Hepatocyte (in vitro differentiated cells): ENCODE results near the gene B3GAT3. TPM values are rescaled to one million over a fixed set of nuclear protein-coding genes. Genes with fewer than 3 reads are reported as not detected.

Source experiments
- DNase-seq: peaks from one replicate; pipeline ENCODE4 v3.0.0-alpha.2; 2016; ENCODE audit warnings: low spot score
- H2AFZ ChIP-seq: fragments of 200-600 bp; sonication (generic); 2 replicates; pipeline ENCODE4 v1.6.0; 2016; ENCODE audit warnings: antibody characterized with exemption, mild to moderate bottlenecking
- H3K27ac ChIP-seq: fragments of 200-600 bp; sonication (generic); 2 replicates; pipeline ENCODE4 v1.5.1; 2016; ENCODE audit warnings: mild to moderate bottlenecking
- H3K27me3 ChIP-seq: fragments of 200-600 bp; sonication (generic); 2 replicates; pipeline ENCODE4 v1.6.1; 2016
- H3K36me3 ChIP-seq: fragments of 200-600 bp; sonication (generic); replicated peaks from 2 replicates; pipeline ENCODE4 v1.5.1; 2016; ENCODE audit warnings: low read depth; ENCODE audit not compliant: insufficient read depth
- H3K4me1 ChIP-seq: fragments of 200-600 bp; sonication (generic); 2 replicates; pipeline ENCODE4 v1.5.1; 2016; ENCODE audit warnings: mild to moderate bottlenecking, moderate library complexity; ENCODE audit not compliant: insufficient read depth
- H3K4me2 ChIP-seq: fragments of 200-600 bp; sonication (generic); 2 replicates; pipeline ENCODE4 v1.6.0; 2016
- H3K4me3 ChIP-seq: fragments of 200-600 bp; sonication (generic); 2 replicates; pipeline ENCODE4 v1.5.1; 2016; ENCODE audit warnings: mild to moderate bottlenecking
- H3K79me2 ChIP-seq: fragments of 200-600 bp; sonication (generic); 2 replicates; pipeline ENCODE4 v1.6.0; 2017; ENCODE audit warnings: mild to moderate bottlenecking
- H3K9me2 ChIP-seq: fragments of 200-600 bp; sonication (generic); replicated peaks from 2 replicates; pipeline ENCODE4 v1.6.0; 2017; ENCODE audit warnings: mild to moderate bottlenecking; ENCODE audit not compliant: insufficient read depth
- H3K9me3 ChIP-seq: fragments of 200-600 bp; sonication (generic); 2 replicates; pipeline ENCODE4 v1.5.1; 2016; ENCODE audit warnings: low read depth, mild to moderate bottlenecking
- H4K20me1 ChIP-seq: fragments of 200-600 bp; sonication (generic); 2 replicates; pipeline ENCODE4 v1.6.0; 2016; ENCODE audit warnings: mild to moderate bottlenecking; ENCODE audit not compliant: insufficient read depth, poor library complexity, severe bottlenecking
- EZH2 ChIP-seq: fragments of 200-600 bp; sonication (generic); IDR thresholded peaks from 2 replicates; pipeline ENCODE4 v1.6.1; 2016; ENCODE audit warnings: antibody characterized with exemption, mild to moderate bottlenecking, borderline replicate concordance
- EZH2phosphoT487 ChIP-seq: fragments of 200-600 bp; sonication (generic); IDR thresholded peaks from one replicate; pipeline ENCODE4 v1.6.1; 2018; ENCODE audit warnings: antibody characterized with exemption, mild to moderate bottlenecking, low read depth, moderate library complexity; ENCODE audit not compliant: unreplicated experiment, severe bottlenecking
- WGBS: methylation state at CpG from one replicate; pipeline ENCODE4 v1.1.6; 2016; ENCODE audit warnings: low lambda C conversion rate; ENCODE audit errors: missing lambda C conversion rate; 5-methylcytosine and 5-hydroxymethylcytosine counted together
- polyA plus RNA-seq: library from polyadenylated mRNA; unstranded; fragments of >200 nt; fragmentation: Nextera tagmentation; extraction: Ambion mirVana; gene quantifications from 2 replicates; pipeline ENCODE4 v1.2.1, GENCODE V29; 2016
- total RNA-seq: library from RNA; depleted of rRNA; stranded (reverse); fragments of >200 nt; gene quantifications from 2 replicates; pipeline ENCODE4 v1.2.3, GENCODE V29; 2014
- TF ChIP-seq, protein P1 (sequence below): fragments of 200-600 bp; sonication (generic); IDR thresholded peaks from 2 replicates; pipeline ENCODE4 v1.5.1; 2016; ENCODE audit warnings: antibody characterized with exemption, mild to moderate bottlenecking; ENCODE audit not compliant: poor library complexity

B3GAT3 gene
- total and polyA plus RNA-seq, 2 experiments from 2014 or later: 32.3 to 61.4 TPM

DNA sequence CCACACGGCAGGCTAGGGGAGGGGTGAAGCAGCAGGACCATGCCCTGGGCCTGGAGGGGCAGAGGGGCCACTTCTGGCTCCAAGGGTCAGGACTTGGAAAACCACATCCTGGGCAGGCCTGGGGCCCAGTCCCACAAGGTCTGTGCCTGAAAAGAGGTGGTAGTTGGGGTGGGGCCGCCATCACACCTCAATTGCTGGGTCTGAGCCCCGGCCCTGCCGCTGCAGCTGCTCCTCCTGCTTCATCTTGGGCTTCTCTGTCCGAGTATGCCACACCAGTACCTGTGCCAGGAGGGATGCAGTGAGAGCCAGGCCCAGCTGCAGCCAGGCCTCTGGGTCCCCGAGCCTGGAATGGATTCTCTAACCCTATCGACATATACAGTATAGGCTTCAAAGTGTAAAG lies 6.3 kb downstream of the B3GAT3 start:
- Histone ChIP-seq H3K4me2 (no peak overlapping the region), H3K4me3 (no peak overlapping the region), H3K27ac (no peak overlapping the region), H3K27me3 (no peaks in the 10 kb centered on the region), H3K4me1 (peaks cover 19% of the 10 kb centered on the region), H4K20me1 (no peaks in the 10 kb centered on the region), H3K9me3 (no peaks in the 10 kb centered on the region), H2AFZ (no peak overlapping the region), H3K36me3 (no peaks in the 10 kb centered on the region), H3K79me2 (peaks cover 28% of the 10 kb centered on the region), H3K9me2 (no peaks in the 10 kb centered on the region)
- no peak for DNase-seq
- WGBS: 97% methylated on average over 7 of the region's 7 CpGs
- TF ChIP-seq, protein P1, sequence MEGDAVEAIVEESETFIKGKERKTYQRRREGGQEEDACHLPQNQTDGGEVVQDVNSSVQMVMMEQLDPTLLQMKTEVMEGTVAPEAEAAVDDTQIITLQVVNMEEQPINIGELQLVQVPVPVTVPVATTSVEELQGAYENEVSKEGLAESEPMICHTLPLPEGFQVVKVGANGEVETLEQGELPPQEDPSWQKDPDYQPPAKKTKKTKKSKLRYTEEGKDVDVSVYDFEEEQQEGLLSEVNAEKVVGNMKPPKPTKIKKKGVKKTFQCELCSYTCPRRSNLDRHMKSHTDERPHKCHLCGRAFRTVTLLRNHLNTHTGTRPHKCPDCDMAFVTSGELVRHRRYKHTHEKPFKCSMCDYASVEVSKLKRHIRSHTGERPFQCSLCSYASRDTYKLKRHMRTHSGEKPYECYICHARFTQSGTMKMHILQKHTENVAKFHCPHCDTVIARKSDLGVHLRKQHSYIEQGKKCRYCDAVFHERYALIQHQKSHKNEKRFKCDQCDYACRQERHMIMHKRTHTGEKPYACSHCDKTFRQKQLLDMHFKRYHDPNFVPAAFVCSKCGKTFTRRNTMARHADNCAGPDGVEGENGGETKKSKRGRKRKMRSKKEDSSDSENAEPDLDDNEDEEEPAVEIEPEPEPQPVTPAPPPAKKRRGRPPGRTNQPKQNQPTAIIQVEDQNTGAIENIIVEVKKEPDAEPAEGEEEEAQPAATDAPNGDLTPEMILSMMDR: no peak
- TF ChIP-seq EZH2 (no peak), EZH2phosphoT487 (no peak)

DNA sequence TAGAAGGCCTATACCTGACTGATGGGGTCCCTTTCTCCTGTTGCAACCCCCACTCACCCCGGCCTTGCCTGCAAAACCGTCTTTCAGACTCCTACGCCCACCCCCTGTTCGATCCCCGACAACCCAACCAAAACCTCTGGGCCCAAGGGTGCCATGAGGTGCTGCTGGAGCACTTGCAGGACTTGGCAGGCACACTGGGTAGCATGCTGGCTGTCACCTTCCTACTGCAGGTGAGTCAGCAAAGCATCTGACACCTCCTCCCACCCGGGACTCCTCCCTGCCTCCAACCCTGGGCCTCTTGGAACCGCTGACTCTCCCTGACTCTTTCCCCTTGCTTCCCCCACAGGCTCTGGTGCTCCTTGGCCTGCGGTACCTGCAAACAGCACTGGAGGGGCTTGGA lies 7.5 kb downstream of the B3GAT3 start:
- no peaks in the 10 kb centered on the region for H3K36me3 ChIP-seq
- peaks cover 15% of the 10 kb centered on the region for H3K4me1 ChIP-seq
- 72% methylated on average over 8 of the region's 8 CpGs for WGBS
- TF ChIP-seq EZH2phosphoT487 (no peak), EZH2 (no peak)
- TF ChIP-seq, protein P1: no peak
- no peaks in the 10 kb centered on the region for H3K9me3 ChIP-seq
- peak; percentile 77 for DNase-seq
- H3K4me3 ChIP-seq: no peak overlapping the region
- no peak overlapping the region for H3K4me2 ChIP-seq
- peaks cover 21% of the 10 kb centered on the region for H3K79me2 ChIP-seq
- peak overlapping the region; percentile 97 for H3K27ac ChIP-seq
- H4K20me1 ChIP-seq: no peaks in the 10 kb centered on the region
- no peak overlapping the region for H2AFZ ChIP-seq
- no peaks in the 10 kb centered on the region for H3K9me2 ChIP-seq
- no peaks in the 10 kb centered on the region for H3K27me3 ChIP-seq

DNA sequence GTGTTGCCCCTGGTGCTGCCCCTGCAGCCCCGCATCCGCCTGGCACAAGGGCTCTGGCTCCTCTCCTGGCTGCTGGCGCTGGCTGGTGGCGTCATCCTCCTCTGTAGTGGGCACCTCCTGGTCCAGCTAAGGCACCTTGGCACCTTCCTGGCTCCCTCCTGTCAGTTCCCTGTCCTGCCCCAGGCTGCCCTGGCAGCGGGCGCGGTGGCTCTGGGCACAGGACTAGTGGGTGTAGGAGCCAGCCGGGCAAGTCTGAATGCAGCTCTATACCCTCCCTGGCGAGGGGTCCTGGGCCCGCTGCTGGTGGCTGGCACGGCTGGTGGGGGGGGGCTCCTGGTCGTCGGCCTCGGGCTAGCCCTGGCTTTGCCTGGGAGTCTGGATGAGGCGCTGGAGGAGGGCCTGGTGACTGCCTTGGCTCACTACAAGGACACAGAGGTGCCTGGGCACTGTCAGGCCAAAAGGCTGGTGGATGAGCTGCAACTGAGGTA lies 8.5 kb downstream of the B3GAT3 start:
- Histone ChIP-seq H3K4me1 (peaks cover 15% of the 10 kb centered on the region), H3K79me2 (peaks cover 14% of the 10 kb centered on the region), H4K20me1 (no peaks in the 10 kb centered on the region), H3K27ac (peak overlapping the region; percentile 97), H3K4me3 (no peak overlapping the region), H3K36me3 (no peaks in the 10 kb centered on the region), H3K4me2 (peak overlapping the region; percentile 98), H3K27me3 (no peaks in the 10 kb centered on the region), H2AFZ (no peak overlapping the region), H3K9me3 (no peaks in the 10 kb centered on the region), H3K9me2 (no peaks in the 10 kb centered on the region)
- WGBS: 86% methylated on average over 15 of the region's 15 CpGs
- TF ChIP-seq EZH2 (no peak), EZH2phosphoT487 (no peak)
- TF ChIP-seq, protein P1: no peak
- DNase-seq: no peak
